OCI-LY7 (cell line): ENCODE measurements around the gene SOD1. TPM values are rescaled to one million over a fixed set of nuclear protein-coding genes. Genes with fewer than 3 reads are reported as not detected.

Experiments used
- BruUV-seq: library from RNA; stranded (reverse); fragments of 400-500 nt; replicated peaks from 2 replicates; lab custom pipeline; 2021; lab: Mats Ljungman, UMichigan
- CTCF ChIA-PET: fragments of 300-600 bp; sonication (Branson Sonifier 250); formaldehyde crosslinking; loops from one replicate; lab custom pipeline; 2022; ENCODE audit warnings: antibody characterized with exemption; ENCODE audit not compliant: unreplicated experiment; lab: Charles Lee
- POLR2A ChIA-PET: fragments of 300-600 bp; sonication (Branson Sonifier 250); formaldehyde crosslinking; loops from one replicate; lab custom pipeline; 2022; ENCODE audit warnings: antibody characterized with exemption; lab: Charles Lee
- DNase-seq: peaks from one replicate; pipeline ENCODE4 v3.0.0-alpha.2; 2015; ENCODE audit warnings: low spot score
- H2AFZ ChIP-seq: fragments of 200-600 bp; sonication (generic), shearing (Covaris generic); 2 replicates; pipeline ENCODE4 v1.6.1; 2014; ENCODE audit warnings: mild to moderate bottlenecking, antibody characterized with exemption, low read length, moderate library complexity
- H3K27ac ChIP-seq: fragments of 200-600 bp; sonication (generic); 2 replicates; pipeline ENCODE4 v1.5.1; 2014; ENCODE audit warnings: mixed run types, low read depth, mild to moderate bottlenecking, moderate library complexity, low read length, inconsistent platforms; ENCODE audit not compliant: poor library complexity, severe bottlenecking
- H3K36me3 ChIP-seq: fragments of 200-600 bp; sonication (generic); 2 replicates; pipeline ENCODE4 v1.6.1; 2014; ENCODE audit warnings: mild to moderate bottlenecking, antibody characterized with exemption, low read length, moderate library complexity, mixed read lengths; ENCODE audit not compliant: insufficient read depth
- H3K4me1 ChIP-seq: fragments of 200-600 bp; sonication (generic); 2 replicates; pipeline ENCODE4 v1.5.1; 2014; ENCODE audit warnings: mild to moderate bottlenecking, low read length; ENCODE audit not compliant: insufficient read depth, poor library complexity, severe bottlenecking
- H3K4me2 ChIP-seq: fragments of 200-600 bp; sonication (generic); 2 replicates; pipeline ENCODE4 v1.6.1; 2014; ENCODE audit warnings: mild to moderate bottlenecking, low read length
- H3K4me3 ChIP-seq: fragments of 200-600 bp; sonication (generic); 2 replicates; pipeline ENCODE4 v1.5.1; 2014; ENCODE audit warnings: mild to moderate bottlenecking, low read depth, low read length; ENCODE audit not compliant: poor library complexity, severe bottlenecking
- H3K79me2 ChIP-seq: fragments of 200-600 bp; sonication (generic); 2 replicates; pipeline ENCODE4 v1.6.1; 2016; ENCODE audit warnings: low read depth, mild to moderate bottlenecking, low read length, moderate library complexity, mixed read lengths; ENCODE audit not compliant: insufficient read depth
- H3K9me2 ChIP-seq: fragments of 200-600 bp; sonication (generic); 2 replicates; pipeline ENCODE4 v1.6.1; 2016; ENCODE audit warnings: mild to moderate bottlenecking, low read length, mixed read lengths; ENCODE audit not compliant: insufficient read depth
- H3K9me3 ChIP-seq: fragments of 200-600 bp; sonication (generic); 2 replicates; pipeline ENCODE4 v1.6.1; 2014; ENCODE audit warnings: mild to moderate bottlenecking, mixed run types, low read length, mixed read lengths
- H4K20me1 ChIP-seq: fragments of 200-600 bp; sonication (generic); 2 replicates; pipeline ENCODE4 v1.6.1; 2014; ENCODE audit warnings: mild to moderate bottlenecking, antibody characterized with exemption, low read length, moderate library complexity, mixed read lengths; ENCODE audit not compliant: insufficient read depth
- EZH2phosphoT487 ChIP-seq: fragments of 200-600 bp; sonication (generic); IDR thresholded peaks from 2 replicates; pipeline ENCODE4 v1.6.1; 2018; ENCODE audit warnings: low read depth, borderline replicate concordance, mild to moderate bottlenecking, mixed run types, antibody characterized with exemption, low read length, moderate library complexity, mixed read lengths
- intact Hi-C: fragments of 100-400 bp; cut with micrococcal nuclease; formaldehyde crosslinking; loops from one replicate; pipeline ENCODE4 v1.10.0; 2022; ENCODE audit not compliant: unreplicated experiment
- small RNA-seq: library from RNA; depleted of rRNA; stranded (forward); fragments of <200 nt; gene quantifications from one replicate; pipeline ENCODE3, GENCODE V24; 2014
- total RNA-seq, 2 experiments: library from RNA; depleted of rRNA in 1 of 2; stranded (reverse); fragments of >200 nt in 1 of 2; shearing (Covaris generic) in 1 of 2; gene quantifications; 2 replicates each; pipeline ENCODE4 v1.2.3, GENCODE V29; 2014 to 2022
- TF ChIP-seq, protein P1 (sequence below): fragments of 200-600 bp; sonication (generic); conservative IDR thresholded peaks from 2 replicates; pipeline ENCODE4 v1.5.1; 2014; ENCODE audit warnings: mild to moderate bottlenecking, antibody characterized with exemption, low read length, moderate library complexity, mixed read lengths

SOD1 gene
- total RNA-seq, 2 experiments from 2014 or later = 229 to 307 TPM

GRCh38 chr21:31716106-31716505, 56.6 kb downstream of the SOD1 start:
- intact Hi-C loops = no loop called here
- BruUV-seq = no TSS peak
- no peak for DNase-seq
- peaks cover 34% of the 10 kb centered on the region for H3K36me3 ChIP-seq
- CTCF ChIA-PET = no interaction called here
- no peak overlapping the region for H2AFZ ChIP-seq
- no peaks in the 10 kb centered on the region for H3K9me3 ChIP-seq
- H3K4me1 ChIP-seq = peaks cover 38% of the 10 kb centered on the region
- H4K20me1 ChIP-seq = peaks cover 68% of the 10 kb centered on the region
- no peak for TF ChIP-seq EZH2phosphoT487
- TF ChIP-seq, protein P1, sequence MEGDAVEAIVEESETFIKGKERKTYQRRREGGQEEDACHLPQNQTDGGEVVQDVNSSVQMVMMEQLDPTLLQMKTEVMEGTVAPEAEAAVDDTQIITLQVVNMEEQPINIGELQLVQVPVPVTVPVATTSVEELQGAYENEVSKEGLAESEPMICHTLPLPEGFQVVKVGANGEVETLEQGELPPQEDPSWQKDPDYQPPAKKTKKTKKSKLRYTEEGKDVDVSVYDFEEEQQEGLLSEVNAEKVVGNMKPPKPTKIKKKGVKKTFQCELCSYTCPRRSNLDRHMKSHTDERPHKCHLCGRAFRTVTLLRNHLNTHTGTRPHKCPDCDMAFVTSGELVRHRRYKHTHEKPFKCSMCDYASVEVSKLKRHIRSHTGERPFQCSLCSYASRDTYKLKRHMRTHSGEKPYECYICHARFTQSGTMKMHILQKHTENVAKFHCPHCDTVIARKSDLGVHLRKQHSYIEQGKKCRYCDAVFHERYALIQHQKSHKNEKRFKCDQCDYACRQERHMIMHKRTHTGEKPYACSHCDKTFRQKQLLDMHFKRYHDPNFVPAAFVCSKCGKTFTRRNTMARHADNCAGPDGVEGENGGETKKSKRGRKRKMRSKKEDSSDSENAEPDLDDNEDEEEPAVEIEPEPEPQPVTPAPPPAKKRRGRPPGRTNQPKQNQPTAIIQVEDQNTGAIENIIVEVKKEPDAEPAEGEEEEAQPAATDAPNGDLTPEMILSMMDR = no peak
- POLR2A ChIA-PET = no interaction called here
- no peak overlapping the region for H3K4me3 ChIP-seq
- peaks cover 100% of the 10 kb centered on the region for H3K79me2 ChIP-seq
- H3K27ac ChIP-seq = no peak overlapping the region
- no peaks in the 10 kb centered on the region for H3K9me2 ChIP-seq
- H3K4me2 ChIP-seq = peak overlapping the region; percentile 46

Small RNA genes within 50 kb of the gene (small RNA-seq; reads per million reads assigned to genes)
- not detected for gene RF01241

Other genes with a start within 250 kb of the SOD1 start
- 22.5 and 25.9 TPM in 2 replicates for gene SCAF4, start 72.4 kb downstream of the SOD1 start, total RNA-seq (2014; rRNA removed; shearing (Covaris generic))
- gene SCAF4, start 72.4 kb downstream of the SOD1 start, total RNA-seq (2022) = 87.3 and 111 TPM in 2 replicates
- 0.35 and 1.7 TPM in 2 replicates for gene HUNK, start 213.3 kb downstream of the SOD1 start, total RNA-seq (2014; rRNA removed; shearing (Covaris generic))
- gene HUNK, start 213.3 kb downstream of the SOD1 start, total RNA-seq (2022) = 3.2 and 5.5 TPM in 2 replicates